MM.1S (cell line): ENCODE measurements around the gene TEX13C.

Experiments used
- DNase-seq: peaks from one replicate; pipeline ENCODE4 v3.0.0-alpha.2; 2015
- H2AFZ ChIP-seq: fragments of 300-600 bp; sonication (generic); 2 replicates; pipeline ENCODE4 v1.6.0; 2016; ENCODE audit warnings: antibody characterized with exemption, low read length
- H3F3A ChIP-seq: fragments of 300-600 bp; sonication (generic); 2 replicates; pipeline ENCODE4 v1.6.1; 2016; ENCODE audit warnings: mild to moderate bottlenecking, antibody characterized with exemption, low read length, moderate library complexity, mixed read lengths; ENCODE audit not compliant: insufficient read depth
- H3K27ac ChIP-seq: fragments of 300-600 bp; sonication (generic); 2 replicates; pipeline ENCODE4 v1.5.1; 2016; ENCODE audit warnings: mild to moderate bottlenecking, low read length
- H3K27me3 ChIP-seq: fragments of 300-600 bp; sonication (generic); replicated peaks from 2 replicates; pipeline ENCODE4 v1.6.0; 2016; ENCODE audit warnings: low read length; ENCODE audit not compliant: insufficient read depth
- H3K36me3 ChIP-seq: fragments of 300-600 bp; sonication (generic); replicated peaks from 2 replicates; pipeline ENCODE4 v1.6.1; 2016; ENCODE audit warnings: mild to moderate bottlenecking, low read length, mixed read lengths; ENCODE audit not compliant: insufficient read depth
- H3K4me1 ChIP-seq: fragments of 300-600 bp; sonication (generic); 2 replicates; pipeline ENCODE4 v1.6.1; 2016; ENCODE audit warnings: low read length, mixed read lengths
- H3K4me2 ChIP-seq: fragments of 300-600 bp; sonication (generic); 2 replicates; pipeline ENCODE4 v1.6.0; 2016; ENCODE audit warnings: low read depth, low read length
- H3K4me3 ChIP-seq: fragments of 300-600 bp; sonication (generic); 2 replicates; pipeline ENCODE4 v1.5.1; 2016; ENCODE audit warnings: low read length, mixed read lengths
- H3K79me2 ChIP-seq: fragments of 300-600 bp; sonication (generic); 2 replicates; pipeline ENCODE4 v1.6.1; 2016; ENCODE audit warnings: mixed run types, low read length, mixed read lengths
- H3K9ac ChIP-seq: fragments of 300-600 bp; sonication (generic); 2 replicates; pipeline ENCODE4 v1.6.1; 2016; ENCODE audit warnings: low read length, mixed read lengths
- H3K9me2 ChIP-seq: fragments of 300-600 bp; sonication (generic); replicated peaks from 2 replicates; pipeline ENCODE4 v1.6.1; 2016; ENCODE audit warnings: mild to moderate bottlenecking, low read length, mixed read lengths; ENCODE audit not compliant: insufficient read depth
- H3K9me3 ChIP-seq: fragments of 300-600 bp; sonication (generic); replicated peaks from 2 replicates; pipeline ENCODE4 v1.6.1; 2016; ENCODE audit warnings: mild to moderate bottlenecking, low read length, mixed read lengths; ENCODE audit not compliant: insufficient read depth
- H4K20me1 ChIP-seq: fragments of 300-600 bp; sonication (generic); 2 replicates; pipeline ENCODE4 v1.6.1; 2016; ENCODE audit warnings: mild to moderate bottlenecking, low read length, moderate library complexity, mixed read lengths; ENCODE audit not compliant: insufficient read depth
- EZH2 ChIP-seq: fragments of 300-600 bp; sonication (generic); optimal IDR thresholded peaks from 2 replicates; pipeline ENCODE3; 2017; ENCODE audit warnings: low read depth, mild to moderate bottlenecking, antibody characterized with exemption, low read length, mixed read lengths
- EZH2phosphoT487 ChIP-seq: fragments of 300-600 bp; sonication (generic); IDR thresholded peaks from 2 replicates; pipeline ENCODE4 v1.6.1; 2018; ENCODE audit warnings: antibody characterized with exemption, low read length
- TF ChIP-seq, protein P1 (sequence below): fragments of 300-600 bp; sonication (generic); IDR thresholded peaks from 2 replicates; pipeline ENCODE4 v1.5.1; 2016; ENCODE audit warnings: antibody characterized with exemption, low read length, mixed read lengths

The TEX13C gene

DNA sequence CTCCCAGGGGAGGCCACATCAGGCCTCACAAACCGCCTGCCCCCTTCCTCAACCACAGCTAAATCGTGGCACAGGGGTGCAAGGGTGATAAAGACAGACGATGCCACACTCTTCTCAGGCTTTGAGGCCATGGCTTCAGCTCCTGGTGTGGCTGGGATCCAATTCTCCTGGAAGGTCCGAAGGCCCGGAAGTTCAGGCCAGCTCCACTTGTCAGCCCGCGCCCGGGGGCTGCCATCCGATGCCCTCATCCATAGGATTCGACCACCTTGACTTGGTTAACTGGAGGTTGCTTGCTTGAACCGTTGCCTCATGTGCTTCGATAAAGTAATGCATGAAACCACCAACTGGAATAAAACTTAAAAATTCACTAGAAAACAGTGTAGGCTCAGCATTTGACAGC lies 8.2 kb downstream of the TEX13C start:
- Histone ChIP-seq H3K79me2 (no peaks in the 10 kb centered on the region), H3K36me3 (no peaks in the 10 kb centered on the region), H3K27ac (no peak overlapping the region), H3K4me1 (no peaks in the 10 kb centered on the region), H2AFZ (no peak overlapping the region), H3K4me3 (no peak overlapping the region), H3F3A (no peaks in the 10 kb centered on the region), H3K9me3 (no peaks in the 10 kb centered on the region), H3K4me2 (no peak overlapping the region), H3K9me2 (no peaks in the 10 kb centered on the region), H3K9ac (no peak overlapping the region), H4K20me1 (no peaks in the 10 kb centered on the region), H3K27me3 (no peaks in the 10 kb centered on the region)
- TF ChIP-seq EZH2 (no peak), EZH2phosphoT487 (no peak)
- TF ChIP-seq, protein P1, sequence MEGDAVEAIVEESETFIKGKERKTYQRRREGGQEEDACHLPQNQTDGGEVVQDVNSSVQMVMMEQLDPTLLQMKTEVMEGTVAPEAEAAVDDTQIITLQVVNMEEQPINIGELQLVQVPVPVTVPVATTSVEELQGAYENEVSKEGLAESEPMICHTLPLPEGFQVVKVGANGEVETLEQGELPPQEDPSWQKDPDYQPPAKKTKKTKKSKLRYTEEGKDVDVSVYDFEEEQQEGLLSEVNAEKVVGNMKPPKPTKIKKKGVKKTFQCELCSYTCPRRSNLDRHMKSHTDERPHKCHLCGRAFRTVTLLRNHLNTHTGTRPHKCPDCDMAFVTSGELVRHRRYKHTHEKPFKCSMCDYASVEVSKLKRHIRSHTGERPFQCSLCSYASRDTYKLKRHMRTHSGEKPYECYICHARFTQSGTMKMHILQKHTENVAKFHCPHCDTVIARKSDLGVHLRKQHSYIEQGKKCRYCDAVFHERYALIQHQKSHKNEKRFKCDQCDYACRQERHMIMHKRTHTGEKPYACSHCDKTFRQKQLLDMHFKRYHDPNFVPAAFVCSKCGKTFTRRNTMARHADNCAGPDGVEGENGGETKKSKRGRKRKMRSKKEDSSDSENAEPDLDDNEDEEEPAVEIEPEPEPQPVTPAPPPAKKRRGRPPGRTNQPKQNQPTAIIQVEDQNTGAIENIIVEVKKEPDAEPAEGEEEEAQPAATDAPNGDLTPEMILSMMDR, result no peak
- no peak for DNase-seq

DNA sequence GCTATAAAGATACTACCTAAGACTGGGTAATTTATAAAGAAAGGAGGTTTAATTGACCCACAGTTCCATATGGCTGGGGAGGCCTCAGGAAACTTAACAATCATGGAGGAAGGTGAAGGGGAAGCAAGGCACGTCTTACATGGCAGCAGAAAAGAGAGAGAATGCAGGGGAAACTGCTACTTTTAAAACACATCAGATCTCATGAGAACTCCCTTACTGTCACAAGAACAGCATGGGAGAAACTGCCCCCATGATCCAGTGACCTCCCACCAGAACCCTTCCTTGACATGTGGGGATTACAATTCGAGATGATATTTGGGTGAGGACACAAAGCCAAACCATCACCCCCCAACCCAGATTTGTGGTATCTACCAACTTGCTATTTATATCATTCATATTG lies 13.9 kb downstream of the TEX13C start:
- TF ChIP-seq EZH2 (no peak), EZH2phosphoT487 (no peak)
- TF ChIP-seq, protein P1, result no peak
- H3F3A ChIP-seq, result no peaks in the 10 kb centered on the region
- H3K27me3 ChIP-seq, result no peaks in the 10 kb centered on the region
- no peaks in the 10 kb centered on the region for H3K4me1 ChIP-seq
- H3K4me2 ChIP-seq, result no peak overlapping the region
- no peaks in the 10 kb centered on the region for H4K20me1 ChIP-seq
- no peak overlapping the region for H3K9ac ChIP-seq
- no peaks in the 10 kb centered on the region for H3K36me3 ChIP-seq
- H3K9me3 ChIP-seq, result no peaks in the 10 kb centered on the region
- H3K79me2 ChIP-seq, result no peaks in the 10 kb centered on the region
- H3K4me3 ChIP-seq, result no peak overlapping the region
- no peaks in the 10 kb centered on the region for H3K9me2 ChIP-seq
- H3K27ac ChIP-seq, result no peak overlapping the region
- H2AFZ ChIP-seq, result no peak overlapping the region
- DNase-seq, result no peak

DNA sequence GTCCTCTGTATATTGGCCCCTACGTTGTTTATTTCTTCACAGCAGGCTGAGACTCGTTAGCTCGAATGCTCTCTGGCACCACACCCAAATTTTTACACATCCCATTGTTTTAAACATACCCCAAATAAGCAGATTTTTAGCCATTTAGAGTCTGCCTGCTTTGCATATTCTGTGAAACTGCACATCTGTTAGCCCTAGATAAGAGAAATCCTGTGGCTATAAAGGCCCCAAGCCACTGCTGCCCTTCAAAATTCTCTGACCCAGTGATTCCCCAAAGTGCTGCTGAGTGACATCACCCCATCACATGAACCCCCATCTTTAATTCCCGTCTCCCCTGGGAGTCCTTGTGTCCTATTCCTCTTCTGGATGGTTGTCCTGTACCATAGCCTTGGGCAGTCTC lies 20.8 kb downstream of the TEX13C start:
- Histone ChIP-seq H3K27me3 (no peaks in the 10 kb centered on the region), H3K4me1 (no peaks in the 10 kb centered on the region), H3K4me3 (no peak overlapping the region), H4K20me1 (no peaks in the 10 kb centered on the region), H3F3A (no peaks in the 10 kb centered on the region), H3K27ac (no peak overlapping the region), H3K9me3 (no peaks in the 10 kb centered on the region), H3K9me2 (no peaks in the 10 kb centered on the region), H3K36me3 (no peaks in the 10 kb centered on the region), H3K79me2 (no peaks in the 10 kb centered on the region), H2AFZ (no peak overlapping the region), H3K9ac (no peak overlapping the region), H3K4me2 (no peak overlapping the region)
- no peak for DNase-seq
- TF ChIP-seq EZH2, result no peak

DNA sequence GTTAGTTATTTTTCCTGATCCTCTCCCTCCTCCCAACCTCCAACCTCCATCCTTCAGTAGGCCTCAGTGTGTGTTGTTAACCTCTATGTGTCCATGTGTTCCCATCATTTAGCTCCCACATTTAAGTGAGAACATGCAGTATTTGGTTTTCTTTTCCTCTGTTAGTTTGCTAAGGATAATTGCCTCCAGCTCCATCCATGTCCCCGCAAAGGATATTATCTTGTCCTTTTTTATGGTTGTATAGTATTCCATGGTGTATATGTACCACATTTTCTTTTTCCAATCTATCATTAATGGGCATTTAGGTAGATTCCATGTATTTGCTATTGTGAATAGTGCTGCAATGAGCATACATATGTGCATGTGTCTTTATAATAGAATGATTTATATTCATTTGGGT lies 54.5 kb downstream of the TEX13C start:
- H2AFZ ChIP-seq, result no peak overlapping the region
- no peak overlapping the region for H3K4me2 ChIP-seq
- no peaks in the 10 kb centered on the region for H3K9me3 ChIP-seq
- TF ChIP-seq, protein P1, result no peak
- TF ChIP-seq EZH2 (no peak), EZH2phosphoT487 (no peak)
- DNase-seq, result no peak
- H3K27me3 ChIP-seq, result no peaks in the 10 kb centered on the region
- H3K4me3 ChIP-seq, result no peak overlapping the region
- H3K9ac ChIP-seq, result no peak overlapping the region
- H3K79me2 ChIP-seq, result no peaks in the 10 kb centered on the region
- no peaks in the 10 kb centered on the region for H3F3A ChIP-seq
- H4K20me1 ChIP-seq, result no peaks in the 10 kb centered on the region
- no peaks in the 10 kb centered on the region for H3K4me1 ChIP-seq
- H3K27ac ChIP-seq, result no peak overlapping the region
- no peaks in the 10 kb centered on the region for H3K36me3 ChIP-seq
- no peaks in the 10 kb centered on the region for H3K9me2 ChIP-seq
